ENCODE data around the gene SULT1A2.
"Not testable (repeated sequence)": the region's sequence is repeated elsewhere in the genome, so short reads cannot be mapped to it uniquely, and the experiment has no call there.

The SULT1A2 gene

DNA sequence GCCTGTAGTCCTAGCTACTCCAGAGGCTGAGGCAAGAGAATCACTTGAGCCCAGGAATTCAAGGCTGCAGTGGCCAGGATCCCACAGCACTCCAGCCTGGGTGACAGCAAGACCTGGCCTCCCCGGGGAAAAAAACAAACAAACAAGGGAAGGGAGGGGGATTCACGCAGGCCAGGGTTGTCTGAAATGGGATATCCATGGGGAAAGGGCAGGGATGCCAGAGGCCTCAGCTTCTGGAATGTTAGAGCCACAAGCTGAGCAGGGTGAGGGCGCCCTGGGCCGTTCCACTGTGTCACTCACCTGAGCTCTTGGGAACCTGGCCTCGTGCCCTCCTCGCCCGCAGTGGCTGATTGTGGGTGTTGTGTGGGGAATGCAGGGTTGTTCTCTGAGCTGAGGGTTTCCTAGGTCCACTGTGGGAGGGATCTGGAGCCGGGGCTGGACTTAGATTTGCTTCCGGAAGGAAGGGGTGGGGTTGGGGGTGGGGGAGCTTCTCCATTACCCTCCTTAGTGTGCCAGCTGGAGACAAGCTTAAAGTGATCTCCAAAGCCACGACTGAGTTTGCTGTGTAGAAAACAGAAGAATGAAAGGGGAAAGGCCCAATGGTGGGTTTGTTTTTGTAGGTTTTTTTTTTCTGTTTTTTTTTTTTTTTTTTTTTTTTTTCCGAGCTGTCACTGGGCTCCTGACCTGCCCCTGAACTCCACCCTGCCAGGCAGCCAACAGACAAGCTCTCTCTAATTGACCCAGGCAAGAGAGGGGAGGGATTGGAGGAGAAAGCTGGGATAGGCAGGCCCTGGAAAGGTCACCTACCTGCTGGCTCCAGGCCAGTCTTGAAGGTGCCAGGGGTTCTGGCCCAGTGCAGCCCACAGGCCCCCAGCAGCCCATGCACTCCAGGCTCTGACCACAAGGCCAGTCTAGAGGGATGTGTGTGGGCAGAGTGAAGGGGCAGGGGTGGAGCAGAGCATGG lies 13.1 kb upstream of the SULT1A2 start, which contains the start of gene SULT1A1:
SULT1A1 (minus strand) TSS at position 414 of the 964 bp plus-strand sequence. CDS start 1,189 bp downstream, outside the sequence.
- in situ Hi-C loops (cut with HindIII; ENCODE audit: low sequenced_read_pairs), result no loop called here

DNA sequence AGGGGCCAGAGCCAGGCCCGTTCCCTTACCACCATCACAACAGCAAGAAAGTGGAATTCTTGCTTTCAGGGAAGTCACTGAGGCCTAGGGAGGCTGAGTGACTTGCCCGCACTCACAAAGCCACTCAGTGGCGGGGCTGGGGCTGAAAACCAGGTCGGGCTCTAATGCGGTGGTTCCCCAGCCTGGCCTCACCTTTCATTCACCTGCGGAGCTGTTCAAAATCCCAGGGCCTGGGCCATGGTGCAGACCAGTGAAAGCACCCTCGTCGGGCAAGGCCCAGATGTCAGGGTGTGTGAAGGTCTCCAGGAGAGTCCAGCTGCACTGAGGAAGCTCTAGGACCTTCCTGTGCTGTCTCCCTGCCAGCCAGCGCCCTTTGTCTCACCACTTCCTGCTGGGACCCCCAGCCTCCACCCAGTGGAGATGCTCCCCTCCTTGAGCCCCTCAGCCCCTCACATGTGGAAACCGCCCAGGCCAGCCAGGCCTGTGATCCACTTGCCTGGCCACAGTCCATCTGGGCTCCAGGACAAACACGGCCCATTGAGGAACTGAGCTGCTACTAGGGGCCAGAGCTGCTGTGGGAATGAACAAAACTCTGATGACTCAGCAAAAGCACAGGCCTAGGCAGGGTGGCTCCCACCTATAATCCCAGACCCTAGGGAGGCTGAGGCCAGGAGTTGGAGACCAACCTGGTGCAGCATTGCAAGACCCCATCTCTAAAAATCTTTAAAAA lies 12.2 kb upstream of the SULT1A2 start:
- in situ Hi-C loops (cut with HindIII; ENCODE audit: low sequenced_read_pairs), result not testable (repeated sequence)

GRCh38 chr16:28608496-28608808 lies 11.6 kb upstream of the SULT1A2 start:
- in situ Hi-C loops (cut with HindIII; ENCODE audit: low sequenced_read_pairs), result not testable (repeated sequence)

DNA sequence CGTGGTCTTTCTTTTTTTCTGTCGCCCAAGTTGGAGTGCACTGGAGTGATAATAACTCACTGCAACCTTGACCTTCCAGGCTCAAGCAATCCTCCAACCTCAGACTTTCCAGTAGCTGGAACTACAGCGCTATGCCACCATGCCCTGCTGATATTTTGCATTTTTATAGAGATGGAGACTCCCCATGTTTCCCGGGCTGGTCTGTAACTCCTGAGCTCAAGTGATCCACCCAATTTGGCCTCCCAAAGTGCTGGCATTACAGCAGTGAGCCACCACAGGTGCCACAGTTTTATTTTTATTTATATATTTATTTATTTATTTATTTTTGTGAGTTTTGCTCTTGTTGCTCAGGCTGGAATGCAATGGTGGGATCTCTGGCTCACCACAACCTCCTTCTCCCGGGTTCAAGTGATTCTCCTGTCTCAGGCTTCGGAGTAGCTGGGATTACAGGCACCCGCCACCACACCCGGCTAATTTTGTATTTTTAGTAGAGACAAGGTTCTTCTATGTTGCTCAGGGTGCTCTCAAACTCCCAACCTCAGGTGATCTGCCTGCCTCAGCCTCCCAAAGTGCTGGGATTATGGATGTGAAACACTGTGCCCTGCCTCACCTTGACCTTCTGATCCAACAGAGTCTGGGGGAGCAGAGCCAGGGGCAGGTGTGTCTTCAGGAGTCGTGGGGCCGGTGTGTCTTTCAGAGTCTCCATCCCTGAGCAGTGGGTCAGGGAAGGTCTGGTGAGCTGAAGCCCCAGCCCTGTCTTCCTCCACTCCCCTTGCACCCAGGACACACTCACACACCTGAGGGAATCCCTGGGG lies 11.0 kb upstream of the SULT1A2 start:
- in situ Hi-C loops (cut with HindIII; ENCODE audit: low sequenced_read_pairs), result not testable (repeated sequence)

GRCh38 chr16:28607116-28607623 lies 10.3 kb upstream of the SULT1A2 start:
- in situ Hi-C loops (cut with HindIII; ENCODE audit: low sequenced_read_pairs), result no loop called here

DNA sequence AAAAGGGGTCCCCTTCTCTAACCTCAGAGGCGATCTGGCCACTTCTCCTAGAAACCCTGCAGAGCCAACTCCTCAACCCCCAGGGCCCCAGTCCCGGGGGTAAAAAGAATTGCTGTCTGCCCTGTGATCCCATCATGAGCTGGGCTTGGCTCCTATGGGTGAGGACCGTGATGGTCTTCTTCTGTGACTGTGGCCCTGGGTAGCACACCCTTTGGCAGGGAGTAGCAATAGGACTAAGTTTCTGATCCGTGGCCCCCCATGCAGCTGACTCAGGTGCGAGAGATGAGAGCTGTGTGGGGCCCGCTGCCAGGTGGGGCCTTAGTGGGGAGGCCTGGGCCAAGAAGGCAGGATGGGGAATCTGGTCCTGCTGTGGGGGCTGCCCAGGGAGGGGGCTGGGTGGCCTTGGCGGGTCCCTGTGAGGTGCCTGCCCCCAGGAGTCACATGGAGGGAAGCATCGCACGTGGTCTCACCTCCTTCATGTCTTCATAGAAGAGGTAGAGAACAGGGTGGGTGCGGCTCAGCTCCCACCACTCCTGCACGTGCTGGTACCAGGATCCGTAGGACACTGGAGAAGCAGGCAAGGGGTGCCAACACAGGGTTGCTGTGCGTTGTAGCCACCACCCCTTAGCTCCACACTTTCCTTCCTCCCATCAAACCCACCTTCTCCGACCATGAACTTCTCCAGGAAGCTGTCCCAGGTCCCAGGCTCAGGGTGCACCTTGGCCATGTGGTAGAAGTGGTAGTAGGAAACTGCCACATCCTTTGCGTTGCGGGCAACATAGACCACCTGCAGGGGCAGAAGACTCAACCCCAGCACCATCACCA lies 9.7 kb upstream of the SULT1A2 start:
- in situ Hi-C loops (cut with HindIII; ENCODE audit: low sequenced_read_pairs), result no loop called here

GRCh38 chr16:28604186-28604565 lies 7.3 kb upstream of the SULT1A2 start:
- in situ Hi-C loops (cut with HindIII; ENCODE audit: low sequenced_read_pairs), result no loop called here

GRCh38 chr16:28603381-28604185 lies 6.7 kb upstream of the SULT1A2 start:
- in situ Hi-C loops (cut with HindIII; ENCODE audit: low sequenced_read_pairs), result no loop called here

GRCh38 chr16:28602529-28602928 lies 5.7 kb upstream of the SULT1A2 start:
- in situ Hi-C loops (cut with HindIII; ENCODE audit: low sequenced_read_pairs), result no loop called here

GRCh38 chr16:28602062-28602461 lies 5.2 kb upstream of the SULT1A2 start:
- in situ Hi-C loops (cut with HindIII; ENCODE audit: low sequenced_read_pairs), result not testable (repeated sequence)

- in situ Hi-C loops (cut with HindIII; ENCODE audit: low sequenced_read_pairs), result not testable (repeated sequence)
Measured at GRCh38 chr16:28601589-28601988, 4.7 kb upstream of the SULT1A2 start.

- in situ Hi-C loops (cut with HindIII; ENCODE audit: low sequenced_read_pairs), result not testable (repeated sequence)
Measured at GRCh38 chr16:28600965-28601364, 4.1 kb upstream of the SULT1A2 start.

GRCh38 chr16:28599377-28600285 lies 2.8 kb upstream of the SULT1A2 start:
- in situ Hi-C loops (cut with HindIII; ENCODE audit: low sequenced_read_pairs), result not testable (repeated sequence)

DNA sequence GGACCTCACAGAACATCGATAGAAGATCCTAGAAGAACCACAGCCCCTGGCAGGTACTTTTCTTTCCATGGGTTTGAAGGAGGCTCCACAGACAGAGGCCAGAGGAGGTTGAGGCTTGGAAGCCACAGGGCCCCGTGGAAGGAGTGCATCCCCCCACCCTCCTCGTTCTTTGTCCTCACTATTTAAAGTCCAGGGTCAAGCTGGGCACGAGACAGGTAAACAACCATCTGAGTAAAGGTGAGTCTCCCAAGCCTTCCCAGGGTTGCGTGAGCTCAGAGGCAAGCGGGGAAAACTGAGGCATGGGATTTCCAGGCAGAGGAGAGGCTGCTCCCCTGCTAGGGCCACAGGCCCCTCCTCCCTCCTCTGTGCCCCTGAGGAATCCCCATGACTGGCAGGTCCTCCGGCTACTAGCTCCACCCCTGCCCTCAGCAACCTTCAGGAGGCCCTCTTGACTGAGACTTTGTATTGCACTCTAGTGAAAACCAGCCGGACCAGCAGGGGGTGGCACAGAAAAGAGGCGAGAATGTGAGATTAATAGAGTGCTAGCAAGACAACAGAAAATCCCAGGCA lies 927 bp upstream of the SULT1A2 start:
- in situ Hi-C loops (cut with HindIII; ENCODE audit: low sequenced_read_pairs), result no loop called here

GRCh38 chr16:28596115-28596630 lies 677 bp downstream of the SULT1A2 start:
- in situ Hi-C loops (cut with HindIII; ENCODE audit: low sequenced_read_pairs), result no loop called here

- in situ Hi-C loops (cut with HindIII; ENCODE audit: low sequenced_read_pairs), result not testable (repeated sequence)
Measured at GRCh38 chr16:28595451-28595850, 1.4 kb downstream of the SULT1A2 start.

DNA sequence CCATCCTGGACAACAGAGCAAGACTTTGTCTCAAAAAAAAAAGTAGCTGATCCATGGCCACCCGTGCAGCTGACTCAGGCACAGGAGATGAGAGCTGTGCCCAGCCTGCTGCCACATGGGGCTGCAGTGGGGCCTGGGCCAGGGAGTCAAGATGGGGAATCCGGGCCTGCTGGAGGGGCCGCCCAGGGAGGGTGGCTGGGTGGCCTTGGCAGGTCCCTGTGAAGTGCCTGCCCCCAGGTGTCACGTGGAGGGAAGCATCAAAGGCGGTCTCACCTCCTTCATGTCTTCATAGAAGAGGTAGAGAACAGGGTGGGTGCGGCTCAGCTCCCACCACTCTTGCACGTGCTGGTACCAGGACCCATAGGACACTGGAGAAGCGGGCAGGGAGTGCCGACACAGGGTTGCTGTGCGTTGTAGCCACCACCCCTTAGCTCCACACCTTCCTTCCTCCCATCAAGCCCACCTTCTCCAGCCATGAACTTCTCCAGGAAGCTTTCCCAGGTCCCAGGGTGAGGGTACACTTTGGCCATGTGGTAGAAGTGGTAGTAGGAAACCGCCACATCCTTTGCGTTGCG lies 3.8 kb downstream of the SULT1A2 start:
- in situ Hi-C loops (cut with HindIII; ENCODE audit: low sequenced_read_pairs), result no loop called here
